Stimulated activated CD4-positive, alpha-beta T cell treated with anti-CD3 and anti-CD28 coated beads, Interleukin-15, amount 100 ng/mL, for 1 hour (primary cell): ENCODE measurements around the gene SLC38A6.

ENCODE experiments used
- DNase-seq, 2 donors: peaks; one replicate each; pipeline ENCODE4 v3.0.0-alpha.2; 2020; ENCODE audit warnings: low read depth in 1 of 2, low spot score in 1 of 2

SLC38A6 gene

GRCh38 chr14:60977847-60978246 lies 3.2 kb upstream of the SLC38A6 start:
- DNase-seq = no peak

GRCh38 chr14:60981633-60982455 lies 799 bp downstream of the SLC38A6 start:
- no peak for DNase-seq

- DNase-seq = no peak
These were observed 3.2 kb downstream of the SLC38A6 start for GRCh38 chr14:60984196-60984595.

- no peak for DNase-seq
These were observed 5.5 kb downstream of the SLC38A6 start for GRCh38 chr14:60986500-60986899.

- DNase-seq = no peak
These were observed 8.6 kb downstream of the SLC38A6 start for GRCh38 chr14:60989599-60989998.

- no peak for DNase-seq
These were observed 17.6 kb downstream of the SLC38A6 start for GRCh38 chr14:60998617-60999016.

GRCh38 chr14:60999536-60999935 lies 18.5 kb downstream of the SLC38A6 start:
- DNase-seq = no peak

- no peak for DNase-seq
These were observed 22.5 kb downstream of the SLC38A6 start for GRCh38 chr14:61003571-61003970.

GRCh38 chr14:61019537-61019936 lies 38.5 kb downstream of the SLC38A6 start:
- DNase-seq = no peak

GRCh38 chr14:61025251-61026223 lies 44.5 kb downstream of the SLC38A6 start:
- no peak for DNase-seq

GRCh38 chr14:61026526-61026925 lies 45.5 kb downstream of the SLC38A6 start:
- DNase-seq = no peak

- no peak for DNase-seq
These were observed 50.0 kb downstream of the SLC38A6 start for GRCh38 chr14:61031026-61031425.

- no peak for DNase-seq
These were observed 52.0 kb downstream of the SLC38A6 start for GRCh38 chr14:61033054-61033453.

- no peak for DNase-seq
These were observed 52.8 kb downstream of the SLC38A6 start for GRCh38 chr14:61033855-61034254.

GRCh38 chr14:61034416-61035120 lies 53.5 kb downstream of the SLC38A6 start:
- DNase-seq = no peak

- no peak for DNase-seq
These were observed 56.2 kb downstream of the SLC38A6 start for GRCh38 chr14:61037215-61037614.

- no peak for DNase-seq
These were observed 60.7 kb downstream of the SLC38A6 start for GRCh38 chr14:61041704-61042103.

- no peak for DNase-seq
These were observed 61.2 kb downstream of the SLC38A6 start for GRCh38 chr14:61042220-61042619.

- DNase-seq = no peak
These were observed 62.5 kb downstream of the SLC38A6 start for GRCh38 chr14:61043506-61043905.

- no peak for DNase-seq
These were observed 66.0 kb downstream of the SLC38A6 start for GRCh38 chr14:61047021-61047420.

- no peak for DNase-seq
These were observed 67.6 kb downstream of the SLC38A6 start for GRCh38 chr14:61048640-61049039.
